GM19025 (cell line): Measurements from ENCODE around the gene COQ4.
"Not testable (repeated sequence)": the region's sequence is repeated elsewhere in the genome, so short reads cannot be mapped to it uniquely, and the experiment has no call there.

ENCODE experiments used
- ATAC-seq: cut with Tn5 transposase; IDR thresholded peaks from one replicate; pipeline ENCODE4 v1.9.1; 2021; ENCODE audit warnings: mild to moderate bottlenecking, low read depth, moderate library complexity; ENCODE audit not compliant: unreplicated experiment

Gene COQ4

DNA sequence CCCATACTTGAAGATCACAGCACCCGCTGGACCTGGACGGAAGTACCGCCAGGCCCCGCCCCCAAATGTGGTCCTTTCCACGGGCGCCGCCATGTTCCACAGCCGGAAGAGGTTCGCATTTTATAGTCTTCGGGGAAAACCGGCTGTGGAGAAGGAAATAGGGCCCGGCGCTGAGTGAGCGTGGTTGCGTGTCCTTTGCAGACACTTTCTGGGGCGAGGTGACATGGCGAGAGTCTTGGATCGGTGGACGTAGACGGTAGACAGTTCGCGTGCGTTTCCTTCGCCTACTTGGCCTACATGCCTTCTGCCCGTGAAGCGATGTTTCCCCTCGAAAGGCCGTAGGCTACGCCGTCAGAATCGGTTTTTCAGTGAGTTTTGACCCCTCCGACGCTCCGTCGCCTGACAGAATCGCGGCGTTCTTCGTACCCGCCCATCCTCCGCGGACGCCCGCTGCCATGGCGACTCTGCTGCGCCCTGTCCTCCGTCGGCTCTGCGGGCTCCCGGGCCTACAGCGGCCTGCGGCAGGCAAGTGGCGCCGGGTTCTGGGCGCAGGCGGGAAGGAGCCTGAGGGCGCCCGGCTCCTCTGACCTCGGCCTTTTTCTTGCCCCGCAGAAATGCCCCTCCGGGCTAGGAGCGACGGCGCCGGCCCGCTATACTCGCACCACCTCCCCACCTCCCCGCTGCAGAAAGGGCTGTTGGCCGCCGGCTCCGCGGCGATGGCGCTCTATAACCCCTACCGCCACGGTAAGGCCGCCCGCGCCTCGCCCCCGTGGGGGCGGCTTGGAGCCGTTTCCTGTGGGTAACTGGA lies at the start of gene COQ4, which contains the start of gene TRUB2:
Gene COQ4, plus strand, starts transcription at position 436 of the 808 bp plus-strand sequence. Its CDS starts 20 bp downstream, at position 456.
Gene TRUB2, minus strand, starts transcription at position 44 of the 808 bp plus-strand sequence. Its CDS starts 39 bp downstream, at position 5.
- ATAC-seq: peak; percentile 78

DNA sequence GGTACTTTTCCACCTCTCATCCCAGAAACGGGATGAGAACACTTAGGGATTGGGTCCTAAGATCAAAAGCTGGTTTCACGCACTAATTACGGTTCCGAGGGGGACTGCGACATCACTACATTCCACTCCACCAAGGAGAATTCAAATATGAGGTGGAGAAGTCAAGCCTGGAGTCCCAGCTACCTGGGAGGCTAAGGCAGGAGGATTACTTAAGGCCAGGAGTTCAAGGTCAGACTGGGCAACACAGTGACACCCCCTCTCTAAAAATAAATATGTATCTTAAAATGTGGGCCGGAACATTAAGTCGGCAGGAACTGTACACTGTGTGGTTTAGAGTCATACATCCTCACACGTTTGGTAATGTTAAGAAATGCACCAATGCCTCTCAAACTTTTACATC lies 48.4 kb upstream of the COQ4 start:
- no peak for ATAC-seq

DNA sequence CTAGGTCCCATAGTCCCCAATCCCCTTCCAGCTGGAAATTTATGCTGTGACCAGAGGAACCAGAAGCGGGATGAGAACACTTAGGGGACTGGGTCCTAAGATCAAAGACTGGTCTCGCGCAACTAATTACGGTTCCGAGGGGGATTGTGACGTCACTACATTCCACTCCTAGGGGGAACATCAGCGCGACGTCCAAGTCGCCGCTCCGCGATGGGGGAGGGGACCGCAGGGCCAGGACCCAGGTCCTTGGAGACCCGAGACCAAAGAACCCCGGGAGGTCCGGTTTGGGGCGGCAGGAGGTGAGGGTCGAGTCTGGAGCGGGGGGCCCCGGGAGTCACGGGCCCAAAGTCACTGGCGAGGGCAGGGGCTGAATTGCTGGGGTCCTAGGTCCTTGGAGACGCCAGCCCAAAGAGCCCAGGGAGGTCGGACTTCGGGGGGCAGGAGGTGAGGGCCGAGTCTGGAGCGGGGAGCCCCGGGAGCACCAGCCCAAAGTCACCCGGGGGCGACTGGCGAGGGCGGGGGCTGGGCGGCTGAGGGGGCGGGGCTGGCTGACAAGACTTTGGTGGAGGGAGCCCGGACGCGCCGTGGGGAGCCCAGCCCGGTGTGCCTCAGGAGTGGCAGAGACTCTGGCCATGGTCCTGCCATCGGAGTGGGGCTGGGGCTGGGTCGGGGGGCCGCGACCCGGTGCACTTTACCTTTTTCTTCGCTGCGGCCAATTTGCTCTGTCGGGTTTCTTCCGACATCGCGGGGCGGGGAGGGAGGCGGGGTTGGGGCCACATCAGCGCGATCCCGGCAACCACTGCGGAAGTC lies 47.2 kb upstream of the COQ4 start, which contains the start of gene GOLGA2:
Gene GOLGA2, minus strand, starts transcription at position 810 of the 810 bp plus-strand sequence. Its CDS starts 31 bp downstream, at position 779.
- ATAC-seq: peak; percentile 48

DNA sequence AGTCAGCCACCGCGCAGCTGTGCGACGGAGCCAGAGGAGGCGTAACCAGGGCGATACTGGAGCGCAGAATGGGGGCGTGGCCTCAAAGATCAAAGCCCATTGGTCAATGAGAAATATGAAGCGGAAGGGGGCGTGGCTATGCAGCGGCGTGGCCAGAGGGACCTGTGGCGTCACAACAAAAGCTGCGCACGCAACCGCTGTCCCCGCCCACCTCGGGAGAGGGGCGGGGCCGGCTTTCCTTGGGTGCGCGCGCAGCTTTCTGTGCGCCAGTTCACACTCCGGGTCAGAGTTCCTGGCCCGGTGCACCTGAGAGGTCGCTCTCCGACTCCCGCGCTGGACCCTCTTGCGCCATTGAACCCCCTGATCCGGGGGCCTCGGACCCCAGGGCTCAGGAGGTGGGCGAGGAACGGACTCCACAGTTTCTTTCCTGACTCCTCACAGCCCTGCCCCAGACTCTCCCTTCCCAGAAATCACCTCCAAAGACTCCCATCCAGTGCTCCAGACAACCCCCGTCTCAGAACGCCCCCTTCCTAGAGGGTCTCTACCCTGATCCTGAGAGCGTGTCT lies 46.5 kb upstream of the COQ4 start, which contains the start of gene SWI5:
Gene SWI5, plus strand, starts transcription at position 269 of the 566 bp plus-strand sequence.
- ATAC-seq: peak; percentile 96

DNA sequence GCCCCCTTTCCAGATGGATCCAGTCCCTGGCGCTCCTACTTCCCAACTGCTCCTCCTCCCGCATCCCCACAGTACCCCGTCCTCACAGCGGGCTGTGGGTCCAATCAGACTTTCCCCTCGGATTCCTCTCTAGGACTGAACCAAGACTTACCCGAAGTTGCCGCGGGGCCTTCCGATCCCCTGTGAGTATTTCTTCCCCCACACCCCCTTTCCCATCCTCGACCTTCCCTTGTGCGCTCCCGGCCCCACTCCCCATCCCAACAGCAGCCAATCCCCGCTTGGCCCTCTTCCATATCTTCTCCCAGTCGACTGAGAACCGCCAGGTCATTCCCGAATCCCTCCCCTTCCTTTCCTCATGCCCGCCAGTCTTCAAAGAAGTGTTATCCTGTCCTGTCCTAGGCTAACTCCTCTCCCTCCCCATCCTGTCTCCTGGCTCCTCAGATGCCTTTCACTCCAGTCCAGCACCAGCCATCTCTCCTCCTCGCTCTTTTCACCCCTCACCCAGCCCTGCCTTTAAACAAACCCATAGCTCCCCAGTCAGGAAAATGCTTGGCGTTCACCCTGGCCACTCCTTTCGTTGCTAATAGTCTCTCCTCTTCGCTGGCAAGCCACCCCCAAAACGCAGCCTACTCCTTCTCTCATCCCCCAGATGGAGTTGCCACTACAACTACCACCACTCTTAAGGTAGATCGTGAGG lies 45.9 kb upstream of the COQ4 start:
- no peak for ATAC-seq

DNA sequence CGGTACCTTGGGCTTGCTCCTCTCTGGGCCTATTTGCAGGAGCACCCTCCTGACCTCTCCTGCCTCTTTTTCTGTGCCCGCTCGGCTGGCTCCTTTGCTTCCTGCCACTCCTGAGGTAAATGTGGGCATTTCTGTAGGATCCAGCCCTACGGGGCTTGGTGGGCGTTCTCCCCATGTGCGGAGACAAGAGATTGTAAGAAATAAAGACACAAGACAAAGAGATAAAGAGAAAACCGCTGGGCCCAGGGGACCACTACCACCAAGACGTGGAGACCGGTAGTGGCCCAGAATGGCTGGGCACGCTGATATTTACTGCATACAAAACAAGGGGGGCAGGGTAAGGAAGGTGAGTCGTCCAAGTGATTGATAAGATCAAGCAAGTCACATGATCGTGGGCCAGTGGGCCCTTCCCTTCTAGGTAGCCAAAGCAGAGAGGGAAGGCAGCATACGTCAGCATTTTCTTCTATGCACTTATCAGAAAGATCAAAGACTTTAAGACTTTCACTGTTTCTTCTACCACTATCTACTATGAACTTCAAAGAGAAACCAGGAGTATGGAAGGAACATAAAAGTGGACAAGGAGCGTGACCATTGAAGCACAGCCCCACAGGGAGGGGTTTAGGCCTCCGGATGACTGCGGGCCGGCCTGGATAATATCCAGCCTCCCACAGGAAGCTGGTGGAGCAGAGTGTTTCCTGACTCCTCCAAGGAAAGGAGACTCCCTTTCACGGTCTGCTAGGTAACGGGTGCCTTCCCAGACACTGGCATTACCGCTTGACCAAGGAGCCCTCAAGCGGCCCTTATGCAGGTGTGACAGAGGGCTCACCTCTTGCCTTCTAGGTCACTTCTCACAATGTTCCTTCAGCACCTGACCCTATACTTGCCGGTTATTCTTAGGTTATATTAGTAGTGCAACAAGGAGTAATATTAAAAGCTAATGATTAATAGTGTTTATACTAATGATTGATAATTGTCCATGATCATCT lies 43.3 kb upstream of the COQ4 start:
- not testable (repeated sequence) for ATAC-seq

DNA sequence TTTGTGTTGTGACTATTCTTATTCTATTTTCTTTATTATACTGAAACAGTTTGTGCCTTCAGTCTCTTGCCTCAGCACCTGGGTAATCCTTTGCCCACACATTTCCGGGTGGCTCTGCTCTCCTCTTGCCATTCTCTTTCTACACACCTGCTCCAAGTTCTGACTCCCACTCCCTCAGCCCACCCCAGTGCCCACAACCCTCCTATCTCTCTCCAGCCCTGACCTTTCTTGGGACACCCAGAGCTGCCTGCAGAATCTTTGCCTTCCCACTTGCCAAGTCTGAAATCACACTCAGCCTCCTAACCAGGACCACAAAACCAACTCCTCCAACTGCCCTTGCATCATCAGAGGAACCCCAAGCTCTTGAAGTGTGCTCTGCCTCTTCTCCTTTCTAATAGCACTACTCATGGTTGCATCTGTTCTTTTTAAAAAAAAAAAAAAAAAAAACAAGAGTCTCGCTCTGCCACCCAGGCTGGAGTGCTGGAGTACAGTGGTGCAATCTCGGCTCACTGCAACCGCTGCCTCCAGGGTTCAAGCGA lies 42.5 kb upstream of the COQ4 start:
- ATAC-seq: no peak

DNA sequence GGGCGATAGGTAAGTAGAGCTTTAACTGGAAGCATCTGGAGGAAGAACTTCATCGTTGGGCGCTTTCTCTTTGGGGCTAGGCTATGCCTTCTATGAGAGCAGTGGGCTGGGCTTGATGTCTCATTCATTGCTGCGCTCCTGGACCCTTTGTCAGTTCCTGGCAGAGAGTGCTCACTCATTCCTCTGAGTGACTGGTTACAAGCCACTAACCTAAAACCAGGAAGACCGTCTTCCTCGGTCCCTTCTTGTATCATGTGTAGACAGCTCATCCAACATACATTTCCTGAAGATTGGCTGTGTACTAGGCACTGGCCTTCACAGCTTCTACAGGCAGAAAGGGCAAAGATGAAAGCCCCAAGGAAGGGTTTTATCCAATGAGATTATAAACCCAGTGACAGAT lies 40.1 kb upstream of the COQ4 start:
- ATAC-seq: no peak

DNA sequence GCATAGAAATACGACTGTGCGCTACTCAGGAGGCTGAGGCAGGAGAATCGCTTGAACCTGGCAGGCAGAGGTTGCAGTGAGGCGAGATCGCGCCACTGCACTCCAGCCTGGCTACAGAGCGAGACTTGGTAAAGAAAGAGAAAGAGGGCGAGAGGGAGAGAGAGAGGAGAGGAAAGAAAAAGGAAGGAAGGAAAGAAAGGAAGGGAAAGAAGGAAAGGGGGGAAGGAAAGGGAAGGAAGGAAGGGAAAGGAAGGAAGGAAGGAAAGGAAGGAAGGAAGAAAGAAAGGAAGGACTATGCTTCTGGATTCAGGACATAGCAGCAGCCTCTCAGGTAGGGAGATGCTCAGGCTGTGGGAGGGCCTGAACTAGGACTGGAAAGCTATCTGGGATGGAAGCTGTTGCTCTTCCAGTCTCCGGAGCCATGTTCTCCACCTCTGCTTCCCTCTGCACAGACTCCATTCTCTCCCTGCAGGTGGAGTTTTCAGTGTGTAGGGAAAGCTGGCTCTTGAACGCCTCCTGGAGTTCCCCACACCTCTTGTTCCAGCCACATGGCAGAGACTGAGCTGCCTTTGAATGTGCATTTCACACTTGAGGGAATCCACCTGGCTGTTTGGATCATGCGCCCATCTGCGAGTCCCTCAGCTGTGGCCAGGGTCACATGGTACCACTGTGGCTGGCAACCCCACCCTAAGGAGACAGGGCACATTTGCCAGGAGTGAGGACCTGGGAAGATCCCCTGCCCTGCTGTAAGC lies 37.4 kb upstream of the COQ4 start:
- no peak for ATAC-seq

DNA sequence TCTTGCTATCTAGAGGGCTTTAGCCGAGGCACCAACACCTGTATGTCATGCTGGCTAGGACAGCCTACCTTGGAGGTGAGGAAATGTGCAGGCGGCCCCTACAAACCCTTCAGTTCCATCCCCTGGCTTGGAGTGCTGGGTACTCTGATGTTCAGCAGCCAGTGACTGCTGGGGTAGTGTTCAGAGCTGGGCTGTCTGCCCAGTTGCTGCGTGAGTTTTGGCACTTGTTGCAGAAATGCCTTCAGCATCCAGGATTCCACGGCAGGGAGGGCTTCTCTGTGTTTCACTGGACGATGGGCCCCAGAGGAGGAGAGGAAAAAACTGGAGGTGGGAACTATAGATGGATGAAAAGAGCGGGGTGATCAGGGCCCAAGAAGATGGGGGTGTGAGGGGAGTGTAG lies 36.2 kb upstream of the COQ4 start:
- ATAC-seq: no peak

DNA sequence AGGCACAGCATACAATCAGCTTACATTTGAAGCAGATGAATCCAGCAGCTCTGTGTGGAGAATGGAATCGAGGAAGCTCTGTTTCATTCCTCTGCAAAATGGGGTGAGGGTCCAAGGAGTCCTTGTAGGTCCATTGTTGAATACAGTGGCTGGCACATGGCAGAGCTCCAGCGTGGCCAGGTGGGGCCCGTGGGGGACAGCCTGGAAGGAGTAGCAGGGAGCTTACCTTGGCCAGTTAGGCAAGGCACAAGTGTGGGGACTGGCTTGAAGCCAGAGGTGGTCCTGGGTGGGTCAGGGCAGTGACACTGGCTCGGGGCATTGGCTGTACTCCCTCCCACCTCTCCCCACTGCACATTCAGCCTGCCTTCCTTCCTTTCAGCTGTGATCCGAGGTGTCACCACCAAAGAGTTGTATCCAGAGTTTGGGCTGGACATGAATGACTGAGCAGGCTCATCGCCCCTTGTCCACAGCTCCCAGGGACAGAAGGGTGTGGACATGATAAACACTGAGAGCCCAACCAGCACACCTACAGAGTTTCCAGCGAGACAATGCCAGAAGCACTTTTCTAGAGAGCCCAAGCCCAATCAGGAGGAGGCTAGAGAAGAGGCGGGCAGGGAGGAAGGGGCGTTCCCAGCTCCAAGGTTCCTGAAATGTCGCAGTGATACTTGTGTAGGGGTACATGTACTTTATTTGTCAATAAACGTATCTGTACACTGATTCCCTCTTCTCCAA lies 34.2 kb upstream of the COQ4 start:
- no peak for ATAC-seq

DNA sequence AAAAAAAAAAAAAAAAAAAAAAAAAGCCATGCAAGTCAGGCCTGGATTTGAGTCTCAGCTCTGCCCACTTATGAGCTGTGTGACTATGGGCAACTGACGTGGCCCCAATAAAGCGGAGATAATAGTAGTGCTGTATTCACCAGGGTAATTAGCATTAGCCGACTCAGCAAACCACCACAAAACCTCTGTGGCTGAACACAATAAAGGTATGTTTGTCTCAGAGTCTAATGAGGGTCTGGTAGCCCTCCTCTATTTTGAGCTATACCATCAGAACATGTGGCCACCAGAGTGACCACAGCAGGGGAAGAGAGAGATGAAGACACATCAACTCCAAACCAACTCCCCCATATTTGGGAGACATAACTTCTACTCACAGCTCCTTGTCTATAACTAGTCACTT lies 30.6 kb upstream of the COQ4 start:
- ATAC-seq: no peak

DNA sequence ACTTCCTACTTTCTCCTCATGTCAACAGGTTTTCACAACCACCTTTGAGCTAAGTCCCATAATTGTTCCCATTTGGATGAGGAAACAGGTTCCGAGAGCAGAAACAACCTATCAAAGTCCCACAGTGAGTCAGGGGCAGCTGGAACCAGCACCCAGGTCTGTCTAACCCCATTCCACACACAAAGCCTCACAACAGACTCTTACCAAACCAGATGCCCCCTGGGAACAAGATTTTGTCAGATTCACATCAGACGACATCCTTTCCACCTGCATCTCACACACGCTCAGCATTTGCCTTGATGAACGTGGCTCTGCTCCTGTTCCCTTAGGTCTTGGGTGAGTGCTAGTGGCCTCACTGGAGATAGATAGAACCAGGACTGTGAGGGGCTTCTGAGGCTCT lies 29.5 kb upstream of the COQ4 start:
- no peak for ATAC-seq

DNA sequence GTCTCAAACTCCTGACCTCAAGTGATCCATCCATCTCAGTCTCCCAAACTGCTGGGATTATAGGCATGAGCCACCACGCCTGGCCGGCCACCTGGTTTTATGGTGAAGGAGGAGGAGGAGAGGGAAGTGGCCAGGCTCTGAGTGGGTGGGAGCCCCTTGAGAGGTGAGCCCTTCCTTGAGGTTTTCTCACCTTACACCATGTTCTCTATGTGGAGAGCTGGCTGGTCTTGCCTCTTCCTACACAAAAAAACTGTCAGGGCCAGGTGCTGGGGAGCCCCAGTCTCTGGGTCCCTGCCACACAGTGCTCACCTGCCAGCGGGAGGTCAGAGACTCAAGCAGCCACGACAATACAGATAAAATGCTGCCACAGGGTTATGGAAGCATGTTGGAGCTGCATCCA lies 28.5 kb upstream of the COQ4 start:
- no peak for ATAC-seq

DNA sequence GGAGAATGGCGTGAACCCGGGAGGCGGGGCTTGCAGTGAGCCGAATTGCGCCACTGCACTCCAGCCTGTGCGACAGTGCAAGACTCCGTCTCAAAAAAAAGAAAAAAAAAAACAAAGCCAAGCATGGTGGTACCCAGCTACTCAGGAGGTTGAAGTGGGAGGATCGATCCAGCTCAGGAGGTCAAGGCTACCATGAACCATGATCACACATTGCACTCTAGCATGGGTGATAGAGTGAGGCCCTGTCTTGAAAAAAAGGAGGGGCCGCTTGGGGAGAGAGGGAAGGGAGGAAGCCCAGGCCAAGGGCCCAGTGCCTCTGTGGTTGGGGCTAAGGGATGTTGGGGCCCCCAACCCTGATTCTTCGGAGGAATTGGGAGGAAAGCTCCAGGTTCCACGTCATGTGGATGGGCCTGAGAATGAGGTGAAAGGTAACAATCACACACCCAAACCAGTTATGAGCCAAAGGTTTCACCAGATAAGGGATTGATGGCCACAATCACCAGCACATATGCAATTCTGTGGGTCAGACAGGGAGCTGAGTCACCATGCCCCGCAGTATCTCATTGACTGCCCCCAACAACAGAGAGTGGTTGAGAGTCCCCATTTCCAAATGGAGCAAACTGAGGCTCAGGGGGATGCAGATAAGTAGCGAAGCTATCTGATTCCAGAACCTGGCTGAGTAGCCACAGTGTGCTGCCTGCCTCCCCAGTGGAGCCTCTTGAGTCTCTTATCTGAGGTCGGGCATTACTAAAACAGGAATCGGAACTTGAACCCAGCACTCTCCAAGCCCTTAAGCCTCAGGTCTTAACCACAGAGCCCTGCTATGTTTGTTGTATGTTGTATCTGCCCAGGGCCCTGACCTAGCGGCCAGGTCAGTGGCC lies 26.1 kb upstream of the COQ4 start:
- ATAC-seq: no peak

DNA sequence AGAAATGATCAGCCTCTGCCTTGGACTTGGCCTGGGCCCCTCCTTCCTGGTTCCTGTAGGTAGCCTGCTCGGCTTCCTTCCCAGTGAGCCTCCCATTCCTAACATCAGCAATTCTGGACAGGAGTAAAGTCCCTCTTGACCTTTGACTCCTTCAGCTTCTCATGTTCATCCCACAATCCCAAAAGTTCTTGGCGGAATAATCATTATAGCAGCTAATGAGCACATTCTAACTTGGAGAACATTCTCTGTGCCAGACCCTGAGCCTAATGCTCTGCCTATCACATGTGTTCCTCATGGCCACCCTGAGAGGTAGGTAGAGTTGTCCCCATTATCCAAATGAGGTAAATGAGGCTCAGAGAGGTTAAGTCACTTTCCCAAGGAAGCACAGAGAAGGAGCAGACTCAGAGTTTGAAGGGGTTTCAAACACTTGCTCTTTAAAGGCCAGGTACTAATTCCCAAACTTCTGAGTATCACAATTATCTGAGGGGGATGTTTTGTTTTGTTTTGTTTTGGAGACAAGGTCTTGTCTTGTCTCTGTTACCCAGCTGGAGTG lies 25.3 kb upstream of the COQ4 start:
- no peak for ATAC-seq
